Peyer's patch (tissue), 4 donors: ENCODE results near the gene PTPN22. TPM values are rescaled to one million over a fixed set of nuclear protein-coding genes. Genes with fewer than 3 reads are reported as not detected.

Source experiments
- DNase-seq, 3 donors: peaks; one replicate each; pipeline ENCODE4 v3.0.0-alpha.2; 2017 to 2019
- H3K27ac ChIP-seq, 4 donors: fragments of 200-600 bp; sonication (generic); one replicate each; pipeline ENCODE4 v1.5.1; 2016 to 2019
- H3K27me3 ChIP-seq, 2 donors: fragments of 200-600 bp; sonication (generic); one replicate each; pipeline ENCODE4 v1.5.1; 2019
- H3K36me3 ChIP-seq, 3 donors: fragments of 200-600 bp; sonication (generic); one replicate each; pipeline ENCODE4 v1.5.1; 2016 to 2019
- H3K4me1 ChIP-seq, 4 donors: fragments of 200-600 bp; sonication (generic); one replicate each; pipeline ENCODE4 v1.5.1; 2016 to 2019
- H3K4me3 ChIP-seq, 4 donors: fragments of 200-600 bp; sonication (generic); 1 replicate in 3 of 4; 2 replicates in 1 of 4; pipeline ENCODE4 v1.5.1; 2016 to 2019; ENCODE audit warnings: mild to moderate bottlenecking in 1 of 4
- H3K9me3 ChIP-seq, 4 donors: fragments of 200-600 bp; sonication (generic); one replicate each; pipeline ENCODE4 v1.5.1; 2016 to 2019; ENCODE audit warnings: mild to moderate bottlenecking in 1 of 4
- CTCF ChIP-seq, 6 experiments: fragments of 450-650 bp in 4 of 6; fragments of 200-600 bp in 2 of 6; sonication (generic) in 1 of 6; IDR thresholded peaks; one replicate each; pipeline ENCODE4 v1.5.1; 2017 to 2019; ENCODE audit warnings: antibody characterized with exemption in 6 of 6, mild to moderate bottlenecking in 3 of 6, moderate library complexity in 1 of 6
- POLR2A ChIP-seq, 2 donors: fragments of 450-650 bp; IDR thresholded peaks; one replicate each; pipeline ENCODE4 v1.5.1; 2017; ENCODE audit warnings: antibody characterized with exemption in 2 of 2, mild to moderate bottlenecking in 2 of 2, moderate library complexity in 2 of 2
- total RNA-seq, 4 donors: library from RNA; depleted of rRNA; stranded (reverse); fragments of >200 nt; gene quantifications; one replicate each; pipeline ENCODE4 v1.1.0, GENCODE V29; 2016

PTPN22 gene
- total RNA-seq, 4 donors from 2014 or later = 11.4 to 16.9 (median 13.2) TPM

GRCh38 chr1:113886417-113887401 lies 15.2 kb upstream of the PTPN22 start:
- DNase-seq = peak in 1 of 3 donors; percentile 56
- TF ChIP-seq CTCF (IDR thresholded peaks at IDR 0.05) (no peak), POLR2A (IDR thresholded peaks at IDR 0.05) (no peak)
- Histone ChIP-seq H3K4me3 (peak overlapping the region in 3 of 4 donors; percentile 20 to 60 (median 55)), H3K4me1 (no peaks in the 10 kb centered on the region), H3K27me3 (no peaks in the 10 kb centered on the region), H3K9me3 (no peaks in the 10 kb centered on the region), H3K36me3 (peaks cover 0 to 4% (median 0%) of the 10 kb centered on the region in 3 donors), H3K27ac (peak overlapping the region in 3 of 4 donors; percentile 44 to 89 (median 85))

GRCh38 chr1:113881661-113882060 lies 10.1 kb upstream of the PTPN22 start:
- no peak for TF ChIP-seq CTCF (IDR thresholded peaks at IDR 0.05)
- no peak for TF ChIP-seq POLR2A (IDR thresholded peaks at IDR 0.05)
- no peak for DNase-seq
- Histone ChIP-seq H3K4me1 (peaks cover 0 to 12% (median 0%) of the 10 kb centered on the region in 4 donors), H3K27ac (peak overlapping the region in 2 of 4 donors; percentile 54 to 59), H3K9me3 (no peaks in the 10 kb centered on the region), H3K36me3 (peaks cover 0 to 4% (median 0%) of the 10 kb centered on the region in 3 donors), H3K27me3 (no peaks in the 10 kb centered on the region), H3K4me3 (no peak overlapping the region)

- no peaks in the 10 kb centered on the region for H3K27me3 ChIP-seq
- H3K27ac ChIP-seq = peak overlapping the region in 1 of 4 donors; percentile 47
- H3K4me1 ChIP-seq = peaks cover 0 to 23% (median 0%) of the 10 kb centered on the region in 4 donors
- no peak for TF ChIP-seq CTCF (IDR thresholded peaks at IDR 0.05)
- no peak for TF ChIP-seq POLR2A (IDR thresholded peaks at IDR 0.05)
- no peak for DNase-seq
- H3K9me3 ChIP-seq = no peaks in the 10 kb centered on the region
- H3K4me3 ChIP-seq = no peak overlapping the region
- no peaks in the 10 kb centered on the region for H3K36me3 ChIP-seq
Observed at GRCh38 chr1:113879739-113880038, 8.2 kb upstream of the PTPN22 start.

- Histone ChIP-seq H3K27ac (peak overlapping the region in 3 of 4 donors; percentile 13 to 63 (median 42)), H3K4me1 (peaks cover 0 to 19% (median 0%) of the 10 kb centered on the region in 4 donors)
- no peak for DNase-seq
Observed at GRCh38 chr1:113876176-113876575, 4.7 kb upstream of the PTPN22 start.

GRCh38 chr1:113875714-113876113 lies 4.2 kb upstream of the PTPN22 start:
- no peak for DNase-seq
- Histone ChIP-seq H3K4me3 (no peak overlapping the region), H3K27me3 (no peaks in the 10 kb centered on the region), H3K4me1 (peaks cover 0 to 15% (median 0%) of the 10 kb centered on the region in 4 donors), H3K27ac (peak overlapping the region in 3 of 4 donors; percentile 13 to 63 (median 42)), H3K36me3 (no peaks in the 10 kb centered on the region), H3K9me3 (no peaks in the 10 kb centered on the region)
- TF ChIP-seq CTCF (IDR thresholded peaks at IDR 0.05) (no peak), POLR2A (IDR thresholded peaks at IDR 0.05) (no peak)

More at GRCh38 chr1:113876176-113876575, 4.7 kb upstream of the PTPN22 start:
- Histone ChIP-seq H3K36me3 (no peaks in the 10 kb centered on the region), H3K27me3 (no peaks in the 10 kb centered on the region), H3K9me3 (no peaks in the 10 kb centered on the region), H3K4me3 (no peak overlapping the region)
- TF ChIP-seq CTCF (IDR thresholded peaks at IDR 0.05) (no peak), POLR2A (IDR thresholded peaks at IDR 0.05) (no peak)
